ENCODE results near the gene GPATCH3.
"Not testable (repeated sequence)": the region's sequence is repeated elsewhere in the genome, so short reads cannot be mapped to it uniquely, and the experiment has no call there.

Gene GPATCH3

GRCh38 chr1:26900001-26900814, at the start of gene GPATCH3:
Gene GPATCH3 (minus strand): TSS chr1:26900467. CDS start chr1:26900442, 25 bp downstream.
- peak; percentile 84 for DNase-seq

GRCh38 chr1:26949926-26950319, 49.7 kb upstream of the GPATCH3 start:
- no peak for DNase-seq

GRCh38 chr1:26949266-26949925, 49.1 kb upstream of the GPATCH3 start:
- peak; percentile 14 for DNase-seq

GRCh38 chr1:26948725-26949057, 48.4 kb upstream of the GPATCH3 start:
- DNase-seq: not testable (repeated sequence)

- DNase-seq: no peak
These were observed 46.0 kb upstream of the GPATCH3 start for GRCh38 chr1:26946270-26946669.

GRCh38 chr1:26945728-26946127, 45.5 kb upstream of the GPATCH3 start:
- DNase-seq: no peak

- DNase-seq: no peak
These were observed 44.9 kb upstream of the GPATCH3 start for GRCh38 chr1:26945138-26945537.

- no peak for DNase-seq
These were observed 42.4 kb upstream of the GPATCH3 start for GRCh38 chr1:26942656-26943055.

GRCh38 chr1:26941311-26941710, 41.0 kb upstream of the GPATCH3 start:
- no peak for DNase-seq

GRCh38 chr1:26938659-26939025, 38.4 kb upstream of the GPATCH3 start:
- DNase-seq: no peak

GRCh38 chr1:26938004-26938658, 37.9 kb upstream of the GPATCH3 start:
- no peak for DNase-seq

GRCh38 chr1:26936823-26937222, 36.6 kb upstream of the GPATCH3 start:
- no peak for DNase-seq

GRCh38 chr1:26932531-26932930, 32.3 kb upstream of the GPATCH3 start:
- DNase-seq: no peak

- DNase-seq: peak; percentile 67
These were observed 23.4 kb upstream of the GPATCH3 start for GRCh38 chr1:26923711-26924110.

GRCh38 chr1:26922901-26923300, 22.6 kb upstream of the GPATCH3 start:
- DNase-seq: no peak

- DNase-seq: no peak
These were observed 22.1 kb upstream of the GPATCH3 start for GRCh38 chr1:26922431-26922729.

- peak; percentile 96 for DNase-seq
These were observed 21.5 kb upstream of the GPATCH3 start, which contains the start of gene NUDC for GRCh38 chr1:26921540-26922430. Gene NUDC (plus strand): TSS chr1:26921743. CDS start chr1:26921849, 106 bp downstream.

GRCh38 chr1:26921126-26921539, 20.9 kb upstream of the GPATCH3 start:
- no peak for DNase-seq

GRCh38 chr1:26915204-26915842, 15.1 kb upstream of the GPATCH3 start:
- DNase-seq: no peak

- DNase-seq: no peak
These were observed 13.7 kb upstream of the GPATCH3 start, which contains the start of gene NR0B2 for GRCh38 chr1:26913754-26914619. Gene NR0B2 (minus strand): TSS chr1:26913975. CDS start chr1:26913940, 35 bp downstream.

GRCh38 chr1:26913389-26913753, 13.1 kb upstream of the GPATCH3 start:
- DNase-seq: no peak

- DNase-seq: no peak
These were observed 11.9 kb upstream of the GPATCH3 start for GRCh38 chr1:26912147-26912490.

All from NCI-H226 (cell line).